GM12878 (cell line): ENCODE data around the gene PITPNB. TPM values are rescaled to one million over a fixed set of nuclear protein-coding genes. Genes with fewer than 3 reads are reported as not detected.

ENCODE experiments used
- ATAC-seq: fragments of 200-7000 bp; cut with Tn5 transposase; 3 replicates; pipeline ENCODE4 v1.9.1; 2020; ENCODE audit warnings: mild to moderate bottlenecking, moderate library complexity
- BruUV-seq: library from RNA; stranded (reverse); fragments of 400-500 nt; replicated peaks from 2 replicates; lab custom pipeline; 2021; lab: Mats Ljungman, UMichigan
- CTCF ChIA-PET: fragments of 300-600 bp; sonication (Branson Sonifier 250); formaldehyde crosslinking; extraction: SDS; loops from one replicate; lab custom pipeline; 2021; ENCODE audit warnings: inconsistent platforms; lab: Yijun Ruan, JAX
- POLR2A ChIA-PET: fragments of 350-600 bp; formaldehyde crosslinking; extraction: SDS; loops from one replicate; lab custom pipeline; 2021; ENCODE audit warnings: inconsistent platforms; lab: Charles Lee
- RAD21 ChIA-PET: fragments of 300-600 bp; sonication (Branson Sonifier 250); formaldehyde crosslinking; loops from one replicate; lab custom pipeline; 2023; ENCODE audit warnings: antibody characterized with exemption; ENCODE audit not compliant: unreplicated experiment; lab: Charles Lee
- SMC1A ChIA-PET: fragments of 300-600 bp; sonication (Branson Sonifier 250); formaldehyde crosslinking; loops from one replicate; lab custom pipeline; 2023; ENCODE audit not compliant: unreplicated experiment, uncharacterized antibody; lab: Charles Lee
- DNase-seq: peaks from one replicate; pipeline ENCODE4 v3.0.0-alpha.2; 2011; ENCODE audit warnings: low read depth, low spot score
- FAIRE-seq: peaks from 3 replicates; lab custom pipeline; 2011; peaks lifted over from hg19 to GRCh38; lab: Jason Lieb, UNC
- H2AFZ ChIP-seq: 2 replicates; pipeline ENCODE4 v1.6.0; 2011; ENCODE audit warnings: low read depth, low read length, control low read depth; ENCODE audit not compliant: control insufficient read depth
- H3K27ac ChIP-seq: 2 replicates; pipeline ENCODE4 v1.5.1; 2011; ENCODE audit warnings: control low read depth; ENCODE audit not compliant: control insufficient read depth, insufficient read depth
- H3K27me3 ChIP-seq, 2 experiments: replicated peaks in 1 of 2; 2 replicates each; pipeline versions ENCODE4 v1.6.0 to v1.6.1; 2011; ENCODE audit warnings: low read length in 1 of 2; ENCODE audit not compliant: control insufficient read depth in 2 of 2, insufficient read depth in 2 of 2
- H3K36me3 ChIP-seq, 2 experiments: 2 replicates each; pipeline ENCODE4 v1.5.1; 2011; ENCODE audit warnings: low read length in 1 of 2; ENCODE audit not compliant: control insufficient read depth in 2 of 2, insufficient read depth in 2 of 2
- H3K4me1 ChIP-seq: 2 replicates; pipeline ENCODE4 v1.6.1; 2011; ENCODE audit warnings: mild to moderate bottlenecking, low read length, moderate library complexity, mixed read lengths; ENCODE audit not compliant: control insufficient read depth, insufficient read depth
- H3K4me2 ChIP-seq: 2 replicates; pipeline ENCODE4 v1.6.0; 2011; ENCODE audit warnings: control low read depth; ENCODE audit not compliant: control insufficient read depth, insufficient read depth
- H3K4me3 ChIP-seq: fragments of 200-600 bp; sonication (generic); 2 replicates; pipeline ENCODE4 v1.5.1; 2016
- H3K79me2 ChIP-seq: 2 replicates; pipeline ENCODE4 v1.6.0; 2011; ENCODE audit warnings: low read length; ENCODE audit not compliant: control insufficient read depth, insufficient read depth
- H3K9ac ChIP-seq: 2 replicates; pipeline ENCODE4 v1.8.0; 2011; ENCODE audit warnings: low read length, control low read depth, mixed read lengths; ENCODE audit not compliant: control insufficient read depth, insufficient read depth
- H3K9me3 ChIP-seq: replicated peaks from 3 replicates; pipeline ENCODE4 v1.5.1; 2011; ENCODE audit warnings: mild to moderate bottlenecking, low read length; ENCODE audit not compliant: control insufficient read depth, insufficient read depth
- H4K20me1 ChIP-seq: 2 replicates; pipeline ENCODE4 v1.6.0; 2011; ENCODE audit not compliant: control insufficient read depth, insufficient read depth
- ASH2L ChIP-seq: fragments of 300-600, 200-600 bp; sonication (generic); IDR thresholded peaks from 2 replicates; pipeline ENCODE4 v1.6.1; 2017; ENCODE audit warnings: low read depth, mild to moderate bottlenecking, borderline replicate concordance
- ATF2 ChIP-seq: IDR thresholded peaks from 2 replicates; pipeline ENCODE4 v1.6.1; 2012; ENCODE audit warnings: low read length, inconsistent platforms
- BRCA1 ChIP-seq: IDR thresholded peaks from 2 replicates; pipeline ENCODE4 v1.6.1; 2011; ENCODE audit warnings: low read depth, low read length, improper control_type of control experiment
- CBX5 ChIP-seq: sonication (generic); IDR thresholded peaks from 2 replicates; pipeline ENCODE4 v1.6.1; 2016; ENCODE audit warnings: low read depth, moderate library complexity, mild to moderate bottlenecking, inconsistent platforms
- CEBPB ChIP-seq, 2 experiments: fragments of 150-350 bp in 1 of 2; IDR thresholded peaks; 2 replicates each; pipeline ENCODE4 v1.6.1; 2012 to 2014; ENCODE audit warnings: low read depth in 2 of 2, low read length in 2 of 2, borderline replicate concordance in 1 of 2, inconsistent platforms in 1 of 2
- E2F8 ChIP-seq: fragments of 450-650 bp; IDR thresholded peaks from 2 replicates; pipeline ENCODE4 v1.6.1; 2018; ENCODE audit warnings: mild to moderate bottlenecking, low read depth, moderate library complexity; ENCODE audit not compliant: partially characterized antibody
- IRF3 ChIP-seq: fragments of 450-650 bp; IDR thresholded peaks from 2 replicates; pipeline ENCODE4 v1.6.1; 2014; ENCODE audit warnings: mild to moderate bottlenecking
- KDM1A ChIP-seq: fragments of 200-600 bp; sonication (generic); IDR thresholded peaks from 2 replicates; pipeline ENCODE4 v1.6.1; 2016; ENCODE audit warnings: borderline replicate concordance
- KLF5 ChIP-seq: fragments of 450-650 bp; IDR thresholded peaks from 2 replicates; pipeline ENCODE4 v1.6.1; 2014; ENCODE audit warnings: mild to moderate bottlenecking; ENCODE audit not compliant: partially characterized antibody
- NFIC ChIP-seq: IDR thresholded peaks from 2 replicates; pipeline ENCODE4 v1.6.1; 2012; ENCODE audit warnings: low read depth, mild to moderate bottlenecking, inconsistent platforms, low read length, moderate library complexity
- NKRF ChIP-seq: fragments of 450-650 bp; conservative IDR thresholded peaks from 2 replicates; pipeline ENCODE4 v1.6.1; 2017; ENCODE audit warnings: mild to moderate bottlenecking, moderate library complexity
- PAX8 ChIP-seq: fragments of 450-650 bp; IDR thresholded peaks from 2 replicates; pipeline ENCODE4 v1.6.1; 2017; ENCODE audit warnings: mild to moderate bottlenecking, moderate library complexity
- PML ChIP-seq: IDR thresholded peaks from 2 replicates; pipeline ENCODE4 v1.6.1; 2012; ENCODE audit warnings: low read length, inconsistent platforms
- RAD51 ChIP-seq: fragments of 450-650 bp; IDR thresholded peaks from 2 replicates; pipeline ENCODE4 v1.6.1; 2016; ENCODE audit warnings: moderate library complexity, mild to moderate bottlenecking, inconsistent platforms
- SUZ12 ChIP-seq: fragments of 200-600 bp; sonication (generic); IDR thresholded peaks from one replicate; pipeline ENCODE4 v1.6.1; 2018; ENCODE audit warnings: antibody characterized with exemption, mild to moderate bottlenecking; ENCODE audit not compliant: unreplicated experiment
- YBX1 ChIP-seq: fragments of 450-650 bp; IDR thresholded peaks from 2 replicates; pipeline ENCODE4 v1.6.1; 2016; ENCODE audit warnings: antibody characterized with exemption
- WGBS: methylation state at CpG from one replicate; pipeline ENCODE4 v1.1.6; 2016; ENCODE audit warnings: low lambda C conversion rate; ENCODE audit not compliant: insufficient replicate concordance, insufficient coverage; ENCODE audit errors: missing lambda C conversion rate; 5-methylcytosine and 5-hydroxymethylcytosine counted together
- in situ Hi-C: fragments of 300-500 bp; cut with MboI; formaldehyde crosslinking; loops from 9 replicates; pipeline ENCODE4 v1.14.3; 2018; ENCODE audit warnings: mixed read lengths
- intact Hi-C: fragments of 100-400 bp; cut with micrococcal nuclease; formaldehyde crosslinking; loops from one replicate; pipeline ENCODE4 v1.14.2; 2022; ENCODE audit not compliant: unreplicated experiment
- polyA plus RNA-seq, 11 experiments: library from polyadenylated mRNA; depleted of rRNA in 4 of 11; unstranded in 6 of 11; stranded (reverse) in 5 of 11; fragments of >200 nt; fragmentation: Nextera tagmentation in 4 of 11; fragmentation: Illumina TruSeq in 1 of 11; extraction: Ambion mirVana in 4 of 11; extraction: Trizol in 1 of 11; gene quantifications; 1 replicate in 1 of 11; 2 replicates in 10 of 11; pipeline versions ENCODE4 v1.2.1 to v1.2.3, GENCODE V29; 2011 to 2016; ENCODE audit warnings: inconsistent platforms in 2 of 11, missing spikeins in 2 of 11, low read depth in 1 of 11
- total RNA-seq, 4 experiments: library from RNA; depleted of rRNA in 3 of 4; stranded (reverse); fragments of >200 nt in 3 of 4; fragmentation: Illumina TruSeq in 1 of 4; extraction: Trizol in 1 of 4; gene quantifications; 2 replicates each; pipeline versions ENCODE4 v1.2.1 to v1.2.3, GENCODE V29; 2013 to 2021

The PITPNB gene
- total and polyA plus RNA-seq, 10 of the 15 experiments (the other 5 are each of a cell fraction or from before 2014, with no cell fraction given), result 19.7 to 116 (median 64.9) TPM

DNA sequence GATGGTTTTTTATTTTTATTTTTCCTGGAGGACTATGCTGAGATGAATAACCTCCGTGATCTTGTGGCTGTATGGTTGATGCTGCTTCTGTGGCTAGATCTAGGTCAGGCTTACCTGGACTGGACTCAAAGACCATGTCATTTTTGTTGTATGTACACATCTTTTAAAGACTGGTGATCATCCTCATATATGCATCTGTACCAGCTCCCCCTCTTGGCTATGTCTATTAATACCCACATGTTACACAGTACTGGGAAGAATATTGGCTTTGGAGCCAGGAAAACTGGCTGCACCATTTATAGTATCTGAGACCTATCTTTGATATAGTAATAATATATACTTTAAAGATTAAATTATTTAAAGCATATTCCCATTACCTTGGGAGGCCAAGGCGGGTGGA lies 18.4 kb upstream of the PITPNB start:
- 88% methylated on average over 2 of the region's 2 CpGs for WGBS
- in situ Hi-C loops (no loop called here), intact Hi-C loops (no loop called here)
- no peak overlapping the region for H3K27ac ChIP-seq
- no peaks in the 10 kb centered on the region for H3K9me3 ChIP-seq
- no peak overlapping the region for H2AFZ ChIP-seq
- H3K9ac ChIP-seq, result no peak overlapping the region
- no TSS peak for BruUV-seq
- H3K4me3 ChIP-seq, result no peak overlapping the region
- ChIA-PET SMC1A (interaction anchor here (1.0 to 2.2 kb wide), 5 partner anchors 21 to 56 kb away, joined by 3 to 6 read pairs (median 4); no protein-coding TSS in a partner anchor), CTCF (interaction anchor here (0.8 to 2.8 kb wide), 7 partner anchors 17 to 59 kb away, joined by 3 to 12 read pairs (median 4); no protein-coding TSS in a partner anchor), POLR2A (no interaction called here), RAD21 (no interaction called here)
- ATAC-seq (no peak), FAIRE-seq (no peak), DNase-seq (no peak)
- no peak overlapping the region for H3K4me2 ChIP-seq
- no peaks in the 10 kb centered on the region for H3K27me3 ChIP-seq
- no peaks in the 10 kb centered on the region for H3K4me1 ChIP-seq
- H4K20me1 ChIP-seq, result no peaks in the 10 kb centered on the region; the same call in 1 of the 2 replicates
- no peaks in the 10 kb centered on the region for H3K36me3 ChIP-seq
- H3K79me2 ChIP-seq, result no peaks in the 10 kb centered on the region
- TF ChIP-seq RAD51, result no peak
- no peak for TF ChIP-seq KLF5
- no peak for TF ChIP-seq NFIC
- TF ChIP-seq YBX1, result no peak
- TF ChIP-seq BRCA1, result no peak
- TF ChIP-seq PAX8, result no peak
- no peak for TF ChIP-seq NKRF
- TF ChIP-seq ASH2L, result no peak
- no peak for TF ChIP-seq ATF2
- TF ChIP-seq CEBPB (IDR thresholded peaks at IDR 0.05; ENCODE audit: borderline replicate concordance in 1 of 2, low read depth in 2 of 2, low read length in 2 of 2), result no peak
- no peak for TF ChIP-seq PML
- no peak for TF ChIP-seq E2F8
- no peak for TF ChIP-seq KDM1A
- TF ChIP-seq CBX5, result no peak
- TF ChIP-seq IRF3, result no peak
- TF ChIP-seq SUZ12, result no peak
